Measurements from ENCODE around the gene BABAM1.

DNA sequence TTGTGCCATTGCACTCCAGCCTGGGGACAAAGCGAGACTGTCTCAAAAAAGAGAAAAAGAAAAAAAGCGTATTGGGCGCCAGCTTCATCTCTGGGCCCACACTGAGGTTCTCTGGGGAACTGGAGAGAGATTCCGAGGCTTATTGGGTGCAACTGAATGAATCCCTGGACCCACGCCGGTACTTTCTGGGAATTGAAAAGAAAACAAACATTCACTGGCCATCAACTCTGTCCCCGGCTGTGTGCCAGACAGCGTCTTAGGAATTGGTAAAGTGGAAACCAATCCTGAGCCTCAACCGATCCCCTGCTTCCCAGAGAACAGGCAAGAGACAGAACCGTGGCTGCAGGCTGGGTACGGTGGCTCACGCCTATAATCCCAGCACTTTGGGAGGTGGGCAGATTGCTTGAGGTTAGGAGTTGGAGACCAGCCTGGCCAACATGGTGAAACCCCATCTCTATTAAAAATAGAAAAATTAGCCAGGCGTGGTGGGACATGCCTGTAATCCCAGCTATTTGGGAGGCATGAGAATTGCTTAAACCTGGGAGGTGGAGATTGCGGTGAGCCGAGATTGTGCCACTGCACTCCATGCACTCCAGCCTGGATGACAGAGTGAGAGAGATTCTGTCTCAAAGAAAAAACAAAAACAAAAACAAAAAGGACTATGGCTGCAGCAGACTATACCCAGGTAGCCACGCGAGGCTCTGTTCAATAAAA, 58.8 kb downstream of the BABAM1 start:
- no peak for TF ChIP-seq POLR2A (IDR thresholded peaks at IDR 0.05)
- TF ChIP-seq, protein P1, sequence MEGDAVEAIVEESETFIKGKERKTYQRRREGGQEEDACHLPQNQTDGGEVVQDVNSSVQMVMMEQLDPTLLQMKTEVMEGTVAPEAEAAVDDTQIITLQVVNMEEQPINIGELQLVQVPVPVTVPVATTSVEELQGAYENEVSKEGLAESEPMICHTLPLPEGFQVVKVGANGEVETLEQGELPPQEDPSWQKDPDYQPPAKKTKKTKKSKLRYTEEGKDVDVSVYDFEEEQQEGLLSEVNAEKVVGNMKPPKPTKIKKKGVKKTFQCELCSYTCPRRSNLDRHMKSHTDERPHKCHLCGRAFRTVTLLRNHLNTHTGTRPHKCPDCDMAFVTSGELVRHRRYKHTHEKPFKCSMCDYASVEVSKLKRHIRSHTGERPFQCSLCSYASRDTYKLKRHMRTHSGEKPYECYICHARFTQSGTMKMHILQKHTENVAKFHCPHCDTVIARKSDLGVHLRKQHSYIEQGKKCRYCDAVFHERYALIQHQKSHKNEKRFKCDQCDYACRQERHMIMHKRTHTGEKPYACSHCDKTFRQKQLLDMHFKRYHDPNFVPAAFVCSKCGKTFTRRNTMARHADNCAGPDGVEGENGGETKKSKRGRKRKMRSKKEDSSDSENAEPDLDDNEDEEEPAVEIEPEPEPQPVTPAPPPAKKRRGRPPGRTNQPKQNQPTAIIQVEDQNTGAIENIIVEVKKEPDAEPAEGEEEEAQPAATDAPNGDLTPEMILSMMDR (IDR thresholded peaks at IDR 0.05) = no peak

All from uterus (tissue), 2 donors.